Inflammatory macrophage treated with lipopolysaccharide for 1 hour (primary cell): ENCODE results near the gene DNAAF1.

Experiments
- DNase-seq, 2 donors: peaks; one replicate each; pipeline ENCODE4 v3.0.0-alpha.2; 2020 to 2022

DNAAF1 gene

DNA sequence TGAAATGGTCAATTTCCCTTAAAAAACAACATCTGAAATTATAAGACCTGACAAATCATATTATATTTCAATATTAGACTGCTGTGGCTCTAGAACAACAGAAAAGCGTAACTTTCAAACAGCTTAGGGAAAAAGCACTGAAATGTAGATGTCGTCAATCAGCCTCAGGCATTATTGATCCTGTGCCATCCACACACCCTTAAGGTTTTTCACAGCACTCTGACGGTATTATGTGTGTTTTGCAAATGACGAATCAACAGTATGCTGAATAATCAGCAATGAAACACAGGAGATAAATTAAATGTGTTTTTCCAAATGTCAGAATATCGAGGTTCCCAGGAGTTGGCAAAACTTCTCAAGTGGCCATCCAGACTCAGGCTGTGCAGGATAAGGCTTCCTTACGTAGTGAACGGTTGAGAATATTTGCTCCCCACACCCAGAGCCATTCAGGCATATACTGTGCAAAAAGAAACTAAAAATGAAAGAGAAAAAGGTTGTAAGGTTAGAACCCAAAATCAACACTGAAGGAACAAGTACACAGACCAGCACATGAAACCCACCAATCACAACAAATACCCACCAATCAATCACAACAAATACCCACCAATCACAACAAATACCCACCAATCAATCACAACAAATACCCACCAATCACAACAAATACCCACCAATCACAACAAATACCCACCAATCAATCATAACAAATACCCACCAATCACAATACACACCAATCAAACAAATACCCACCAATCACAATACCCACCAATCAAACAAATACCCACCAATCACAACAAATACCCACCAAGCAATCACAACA lies 20.6 kb upstream of the DNAAF1 start:
- no peak for DNase-seq

DNA sequence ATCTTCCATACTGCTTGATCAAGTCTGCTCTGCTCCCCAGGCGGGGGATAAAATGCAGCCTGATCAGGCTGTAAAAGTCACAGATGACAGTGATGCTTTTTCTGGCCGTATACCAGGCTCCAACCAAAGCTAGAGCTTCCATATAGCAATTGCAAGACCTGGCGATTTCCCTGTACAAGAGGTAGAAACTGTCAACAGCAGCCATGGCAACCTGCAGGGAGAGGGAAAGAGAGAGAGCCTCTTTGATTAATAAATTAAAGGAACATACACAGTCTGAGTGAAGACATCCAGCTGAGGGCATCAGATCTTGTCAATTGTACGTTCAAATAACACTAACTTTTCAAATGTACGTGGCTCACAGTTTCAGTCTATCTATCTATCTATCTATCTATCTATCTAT lies 14.0 kb upstream of the DNAAF1 start:
- DNase-seq: no peak

DNA sequence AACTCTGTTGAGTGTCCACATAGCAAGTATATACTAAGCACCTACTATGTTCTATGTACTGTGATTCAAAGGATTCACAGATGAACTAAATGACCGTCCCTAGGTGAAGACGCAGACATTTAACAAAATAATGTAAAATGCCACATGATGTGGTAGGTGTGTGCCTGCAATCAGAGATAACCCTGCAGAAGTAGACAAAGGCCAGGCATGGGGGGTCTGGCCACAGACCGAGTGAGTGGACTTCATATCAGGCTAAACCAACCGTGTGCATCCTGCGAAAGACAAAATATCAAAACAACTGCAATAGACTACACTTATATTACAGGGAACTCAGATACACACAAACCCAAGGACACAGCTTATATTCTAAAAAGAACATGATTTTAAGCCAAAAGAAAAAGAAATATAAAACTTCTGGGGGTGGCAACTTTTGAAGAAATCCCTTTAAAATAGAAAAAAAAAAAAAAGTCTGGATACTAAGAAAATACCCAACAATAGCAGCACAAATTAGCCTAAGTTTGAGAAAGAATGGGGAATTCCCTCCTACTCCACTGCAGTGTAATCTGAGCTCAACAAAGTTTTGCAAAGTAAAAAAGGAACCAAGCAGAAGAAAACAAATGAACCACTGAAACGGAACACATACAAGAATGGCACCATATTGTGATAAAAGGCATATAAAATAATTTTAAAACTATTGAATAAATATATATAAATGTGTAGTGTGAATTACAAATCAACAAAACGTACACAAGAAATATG lies 12.4 kb upstream of the DNAAF1 start:
- peak; percentile 58 to 61 for DNase-seq

DNA sequence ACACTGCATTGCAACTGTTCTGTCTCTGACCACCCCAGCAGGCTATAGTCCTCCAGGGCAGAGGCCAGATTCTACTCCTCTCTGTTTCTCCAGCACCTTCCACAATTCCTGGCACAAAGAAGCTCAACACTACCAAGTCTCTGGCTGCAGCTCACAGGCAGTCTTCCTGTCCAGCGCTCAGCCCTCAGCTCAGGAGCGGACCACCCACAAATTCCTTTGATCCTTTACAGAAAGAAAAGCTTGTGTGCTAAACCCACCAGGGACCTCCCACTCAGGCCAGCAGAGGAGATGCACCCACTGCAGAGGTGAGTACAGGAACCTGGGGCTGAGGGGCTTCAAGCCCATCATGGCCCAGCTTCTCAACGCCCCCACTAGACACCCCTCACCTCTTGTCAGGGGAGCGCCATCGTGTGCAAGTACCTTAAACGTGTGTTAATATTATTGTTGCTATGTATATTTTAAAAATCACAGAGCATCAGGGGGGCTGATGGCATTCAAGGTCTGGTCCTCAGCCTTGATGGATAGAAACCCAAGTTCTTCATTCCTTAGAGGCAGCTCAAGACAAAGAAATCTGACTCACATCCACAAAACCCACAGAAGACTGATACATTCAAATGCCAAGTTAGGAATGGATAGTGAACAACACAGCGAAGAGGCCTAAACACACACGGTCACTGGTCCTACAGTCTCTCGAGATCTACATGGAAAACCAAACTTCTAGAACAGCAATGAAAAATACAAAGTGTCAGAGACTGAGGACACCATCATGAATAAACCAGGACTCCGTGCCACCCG lies 8.6 kb upstream of the DNAAF1 start:
- DNase-seq: no peak

DNA sequence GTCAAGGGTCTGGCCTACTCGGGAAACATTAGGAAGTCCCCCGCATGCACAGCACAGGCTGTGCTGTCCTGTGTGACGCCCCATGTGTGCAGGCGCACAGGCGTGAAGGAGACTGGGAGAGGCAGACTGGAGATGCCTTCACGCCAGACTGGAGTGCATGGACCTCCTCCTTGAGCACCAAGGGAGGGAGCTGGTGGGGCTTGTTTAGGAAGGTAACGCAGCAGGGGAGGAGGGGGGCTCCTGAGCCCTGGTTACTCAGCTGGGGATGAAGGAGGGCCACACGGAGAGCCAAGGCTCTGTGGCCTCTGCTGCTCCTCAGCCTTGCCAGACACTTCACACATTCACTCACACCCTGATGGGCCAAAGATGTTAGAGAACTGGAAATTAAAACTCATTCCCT lies 7.8 kb upstream of the DNAAF1 start:
- DNase-seq: no peak

DNA sequence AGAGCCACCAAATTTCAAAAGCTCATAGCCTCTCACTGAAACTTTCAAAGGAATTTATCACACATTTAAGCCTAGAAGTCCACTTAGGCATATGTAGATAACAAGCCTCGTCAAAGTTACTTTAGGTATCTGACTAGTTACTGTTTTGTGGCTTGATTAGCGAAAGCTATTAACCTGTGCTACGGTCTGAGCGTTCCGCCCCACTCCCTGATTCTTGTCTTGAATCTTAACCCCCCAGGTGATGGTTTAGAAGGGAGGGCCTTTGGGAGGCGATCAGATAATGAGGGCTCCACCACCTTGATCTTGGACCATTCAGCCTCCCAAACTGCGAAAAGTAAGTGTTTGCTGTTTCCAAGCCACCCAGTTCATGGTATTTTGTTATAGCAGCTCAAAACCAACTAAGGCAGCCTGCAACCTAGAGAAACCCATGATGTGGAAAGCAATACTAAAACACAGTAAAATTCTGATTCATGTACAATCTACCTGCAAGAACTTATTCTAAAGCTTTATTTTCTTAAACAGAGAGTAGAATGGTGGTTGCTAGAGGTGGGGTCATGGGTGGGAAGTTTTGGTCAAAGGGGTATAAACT lies 7.2 kb upstream of the DNAAF1 start:
- DNase-seq: no peak

DNA sequence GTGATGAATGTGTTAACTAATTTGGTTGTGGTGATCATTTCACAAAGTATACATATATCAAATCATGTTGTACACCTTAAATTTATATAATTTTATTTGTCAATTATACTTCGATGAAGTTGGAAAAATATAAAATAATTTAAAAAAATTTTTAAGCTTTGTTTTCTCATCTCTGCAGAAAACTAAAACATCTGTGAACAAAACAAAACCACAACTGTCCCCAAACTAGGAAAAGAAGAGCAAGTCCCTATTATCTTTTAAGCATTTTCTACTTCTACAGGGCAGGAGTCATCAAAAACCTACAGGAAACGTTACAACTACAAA lies 6.6 kb upstream of the DNAAF1 start:
- no peak for DNase-seq

DNA sequence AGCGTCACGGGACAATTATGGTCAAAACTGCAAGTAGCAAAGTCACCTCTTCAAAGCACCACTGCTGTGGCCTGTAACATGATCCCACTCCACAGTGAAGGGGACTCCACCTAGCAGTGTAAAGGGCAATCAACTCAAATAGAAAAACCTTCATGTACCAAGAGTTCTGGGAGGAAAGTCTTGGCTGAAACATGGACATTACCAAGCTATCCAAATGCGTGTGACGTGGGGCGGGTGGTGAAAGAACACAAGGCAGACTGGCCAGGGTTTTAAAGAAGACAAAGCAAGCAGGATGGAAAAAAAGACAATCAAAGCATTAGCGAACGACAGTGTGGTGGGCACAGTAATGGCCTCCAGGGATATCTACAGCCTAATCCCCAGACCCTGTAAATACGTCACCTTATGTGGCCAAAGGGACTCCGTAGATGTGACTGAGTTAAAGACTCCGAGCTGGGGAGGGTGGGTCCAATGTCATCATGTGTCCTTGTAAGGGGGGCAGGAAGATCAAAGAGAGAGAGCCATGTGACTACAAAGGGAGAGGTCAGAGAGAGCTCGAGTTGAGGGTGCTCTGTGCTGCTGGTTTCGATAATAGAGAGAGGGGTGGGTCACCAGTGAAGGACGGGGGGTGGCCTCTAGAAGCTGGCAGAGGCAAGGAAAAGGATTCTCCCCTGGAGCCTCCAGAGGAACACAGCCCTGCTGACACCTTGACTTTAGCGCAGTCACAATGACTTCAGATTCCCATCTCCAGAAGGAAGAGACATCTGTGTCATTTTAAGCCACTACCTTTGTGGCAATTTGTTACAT lies 6.1 kb upstream of the DNAAF1 start:
- no peak for DNase-seq

DNA sequence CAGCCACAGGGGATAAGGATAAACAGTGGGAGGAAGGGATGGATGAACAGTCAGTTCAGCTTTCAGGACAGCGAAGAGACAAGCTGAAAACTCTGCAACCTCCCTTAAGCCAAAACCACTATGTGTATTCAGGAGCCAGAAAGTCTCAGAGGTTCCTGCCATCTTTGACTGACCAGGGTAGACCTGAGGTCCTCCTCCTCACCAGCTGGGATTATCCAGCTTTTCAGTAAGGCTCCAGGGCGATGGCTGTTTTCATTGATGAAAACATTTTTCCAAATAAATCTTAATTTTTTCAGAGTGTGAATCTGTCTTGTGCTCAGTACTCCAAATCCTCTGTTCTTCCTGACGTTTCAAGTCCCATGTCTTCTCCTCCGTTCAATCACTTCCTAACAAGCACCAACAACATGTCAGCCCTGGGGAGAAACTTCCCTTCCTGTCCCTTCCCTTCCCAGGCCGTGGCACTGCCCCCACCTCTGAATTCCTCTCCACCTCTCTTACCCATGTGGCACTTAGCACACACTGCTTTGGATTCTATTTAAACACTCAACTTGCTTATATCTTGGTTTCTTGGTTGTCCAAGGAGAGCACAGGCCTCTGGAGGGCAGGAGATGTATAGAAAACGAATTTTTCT lies 5.4 kb upstream of the DNAAF1 start:
- no peak for DNase-seq

DNA sequence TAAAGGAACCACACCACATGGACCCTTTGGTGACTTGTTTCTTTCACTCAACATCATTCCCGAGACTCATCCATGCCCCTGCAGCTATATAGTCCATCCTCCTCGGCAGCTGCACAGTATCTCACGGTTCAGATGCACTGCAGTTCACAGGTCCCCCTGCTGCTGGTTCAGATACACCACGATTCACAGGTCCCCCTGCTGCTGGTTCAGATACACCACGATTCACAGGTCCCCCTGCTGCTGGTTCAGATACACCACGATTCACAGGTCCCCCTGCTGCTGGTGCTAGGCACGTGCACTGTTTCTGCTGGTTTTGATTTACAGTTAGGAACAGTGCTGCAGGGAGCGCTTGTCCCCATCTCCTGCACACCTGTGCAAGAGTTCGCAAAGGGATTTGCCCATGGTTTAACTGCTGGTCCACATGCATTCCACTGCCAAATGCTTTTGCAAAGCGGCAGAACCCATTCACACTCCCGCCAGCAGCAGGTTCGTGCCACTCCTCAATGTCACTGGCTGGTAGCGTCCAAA lies 3.9 kb upstream of the DNAAF1 start:
- DNase-seq: no peak

DNA sequence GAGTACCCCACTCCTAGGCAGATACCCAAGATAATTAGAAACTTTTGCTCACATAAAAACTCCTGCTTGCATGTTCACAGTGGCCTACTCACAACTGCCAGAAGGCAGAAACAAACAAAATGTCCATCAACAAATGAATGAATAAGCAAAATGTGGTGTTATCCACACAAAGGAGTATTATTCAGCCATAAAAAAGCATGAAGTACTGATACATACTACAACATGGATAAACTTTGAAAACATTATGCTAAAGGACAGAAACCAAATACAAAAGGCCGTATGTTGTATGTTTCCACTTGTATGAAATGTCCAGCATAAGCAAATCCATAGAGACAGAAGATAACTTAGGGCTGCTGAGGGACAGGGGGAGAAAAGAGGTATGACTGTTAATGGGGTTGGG lies 2.0 kb upstream of the DNAAF1 start:
- DNase-seq: no peak

DNA sequence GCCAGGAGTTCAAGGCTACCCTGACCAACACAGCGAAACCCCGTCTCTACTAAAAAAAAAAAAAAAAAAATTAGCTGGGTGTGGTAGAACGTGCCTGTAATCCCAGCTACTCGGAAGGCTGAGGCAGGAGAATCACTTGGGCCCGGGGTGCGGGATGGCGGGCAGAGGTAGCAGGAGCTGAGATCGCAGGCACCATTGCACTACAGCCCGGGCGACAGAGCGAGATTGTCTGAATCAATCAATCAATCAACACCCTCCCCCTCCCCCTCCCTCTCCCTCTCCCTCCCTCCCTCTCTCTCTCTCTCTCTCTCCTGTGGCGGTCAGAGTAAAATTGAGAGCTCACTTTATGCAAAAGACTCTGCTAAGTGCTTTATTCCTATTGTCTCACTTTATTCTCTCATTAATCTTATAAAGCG lies 1.3 kb upstream of the DNAAF1 start:
- no peak for DNase-seq

DNA sequence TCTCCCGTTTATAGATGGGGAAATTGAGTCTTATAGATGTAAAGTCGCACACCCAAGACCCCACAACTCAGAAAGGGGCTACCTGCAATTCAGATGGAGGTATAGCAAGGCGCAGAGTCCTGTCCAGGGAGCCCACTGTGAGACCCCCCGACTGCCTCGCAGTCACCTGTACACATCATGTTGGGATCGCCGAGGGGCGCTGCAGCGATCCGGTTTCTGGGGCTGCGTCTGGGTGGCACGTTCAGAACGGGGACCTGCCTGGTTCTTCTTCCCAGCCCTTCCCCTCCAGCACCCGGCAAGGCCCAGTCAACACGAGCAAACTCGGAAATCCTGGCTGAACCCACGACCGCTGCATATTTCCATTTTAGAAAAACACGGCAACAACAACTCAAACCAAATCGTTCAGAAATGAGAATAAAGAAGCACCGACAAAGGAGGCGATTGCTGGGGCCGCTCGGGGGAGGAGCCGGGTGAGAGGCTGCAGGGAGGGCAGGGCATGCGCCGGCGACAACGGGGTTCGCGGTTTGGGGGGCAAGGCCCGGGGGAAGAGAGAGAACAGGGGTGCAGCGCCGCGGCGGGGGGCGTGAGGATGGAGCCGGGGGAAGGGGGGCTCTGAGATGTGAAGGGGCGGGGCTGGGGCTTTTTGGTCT lies 774 bp upstream of the DNAAF1 start:
- peak; percentile 8 to 38 for DNase-seq

DNA sequence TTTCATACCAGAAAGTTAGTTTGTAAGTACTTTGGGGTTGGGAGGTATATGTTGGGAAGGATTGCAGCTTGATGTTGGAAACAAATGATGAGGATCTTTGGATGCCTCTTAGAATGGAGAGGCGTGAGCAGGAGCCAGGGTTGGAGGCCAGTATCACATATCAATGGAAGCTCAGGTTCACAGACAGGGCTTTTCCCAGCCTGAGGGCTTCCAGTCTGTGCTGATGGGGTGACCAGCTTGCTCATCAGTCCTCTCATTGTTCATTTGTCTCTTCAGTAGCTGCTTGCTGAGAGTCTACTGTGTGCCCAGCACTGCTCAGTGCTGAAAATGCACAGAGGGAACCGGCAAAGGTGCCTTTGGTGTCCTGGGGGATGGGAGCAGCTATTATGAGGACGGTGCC lies 5.8 kb downstream of the DNAAF1 start:
- no peak for DNase-seq

DNA sequence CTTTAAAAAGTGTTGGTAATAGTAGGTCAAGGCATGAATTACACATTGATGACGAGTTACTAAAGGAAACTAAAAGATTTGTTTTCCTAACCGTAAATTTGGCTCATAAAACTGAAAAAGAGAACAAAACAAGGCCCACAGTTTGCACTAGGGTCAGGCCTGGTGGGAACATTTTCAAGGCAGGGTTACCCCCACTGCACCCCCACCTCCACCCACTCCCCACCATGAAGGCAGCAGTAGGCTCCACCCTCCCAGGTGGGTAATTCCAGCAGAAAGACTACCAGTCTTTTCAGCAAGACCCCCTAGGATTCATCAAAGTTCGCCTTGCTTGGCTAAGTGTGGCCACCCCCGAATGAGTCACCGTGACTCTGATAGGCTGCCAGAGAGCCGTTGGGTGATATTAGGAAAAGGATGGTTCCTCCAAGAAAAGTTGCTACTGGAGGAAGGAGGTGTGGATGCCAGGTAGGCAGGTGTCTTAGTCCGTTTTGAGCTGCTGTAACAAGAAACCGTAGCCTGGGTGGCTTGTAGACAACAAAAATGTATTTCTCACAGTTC lies 8.6 kb downstream of the DNAAF1 start:
- DNase-seq: no peak

DNA sequence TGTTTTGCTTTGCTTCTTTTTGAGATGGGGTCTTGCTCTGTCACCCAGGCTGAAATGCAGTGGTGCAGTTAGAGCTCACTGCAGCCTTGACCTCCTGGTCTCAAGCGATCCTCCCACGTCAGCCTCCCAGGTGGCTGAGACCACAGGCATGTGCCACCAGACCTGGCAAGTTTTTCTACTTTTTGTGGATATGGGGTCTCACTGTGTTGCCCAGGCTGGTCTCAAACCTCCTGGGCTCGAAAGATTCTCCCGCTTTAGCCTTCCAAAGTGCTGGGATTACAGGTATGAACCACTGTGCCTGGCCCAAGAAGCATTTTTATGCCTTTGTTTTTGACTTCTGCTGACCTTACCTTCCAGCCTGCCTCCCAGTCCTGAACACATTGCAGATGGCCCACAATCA lies 10.1 kb downstream of the DNAAF1 start:
- DNase-seq: no peak

DNA sequence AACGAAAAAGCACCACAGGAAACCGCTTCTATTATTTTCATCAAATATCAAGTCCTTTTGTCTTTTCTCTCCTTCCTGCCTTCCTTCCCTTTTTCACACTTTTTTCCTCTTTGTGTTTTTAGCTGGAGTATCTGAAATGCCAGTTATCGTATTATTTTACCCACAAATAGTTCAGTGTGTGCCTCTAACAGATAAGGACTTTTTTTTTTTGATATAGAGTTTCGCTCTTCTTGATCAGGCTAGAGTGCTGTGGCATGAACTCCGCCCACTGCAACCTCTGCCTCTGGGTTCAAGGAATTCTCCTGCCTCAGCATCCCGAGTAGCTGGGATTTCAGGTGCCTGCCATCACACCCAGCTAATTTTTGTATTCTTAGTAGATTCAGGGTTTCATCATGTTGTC lies 10.7 kb downstream of the DNAAF1 start:
- DNase-seq: no peak

DNA sequence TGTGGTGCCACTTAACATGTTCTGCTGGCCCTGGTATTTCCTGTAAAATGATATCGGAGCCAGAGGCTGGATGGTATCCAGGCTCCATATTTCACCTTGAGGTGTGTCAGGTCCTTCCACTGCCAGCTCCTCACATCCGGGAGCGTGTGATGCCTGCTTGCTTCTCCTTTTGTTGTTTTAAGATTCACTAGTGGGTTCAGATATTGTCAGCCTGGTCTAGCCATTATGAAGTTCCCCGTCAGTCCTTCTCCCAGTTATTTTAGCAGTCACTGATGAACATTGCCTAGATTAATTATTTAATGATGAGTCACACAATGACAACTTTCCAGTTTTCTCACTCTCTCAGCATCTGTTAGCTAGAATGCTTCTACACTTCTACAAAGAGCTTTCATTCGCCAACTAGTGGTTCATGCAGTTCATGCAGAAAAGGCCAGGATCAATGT lies 11.3 kb downstream of the DNAAF1 start:
- DNase-seq: no peak

DNA sequence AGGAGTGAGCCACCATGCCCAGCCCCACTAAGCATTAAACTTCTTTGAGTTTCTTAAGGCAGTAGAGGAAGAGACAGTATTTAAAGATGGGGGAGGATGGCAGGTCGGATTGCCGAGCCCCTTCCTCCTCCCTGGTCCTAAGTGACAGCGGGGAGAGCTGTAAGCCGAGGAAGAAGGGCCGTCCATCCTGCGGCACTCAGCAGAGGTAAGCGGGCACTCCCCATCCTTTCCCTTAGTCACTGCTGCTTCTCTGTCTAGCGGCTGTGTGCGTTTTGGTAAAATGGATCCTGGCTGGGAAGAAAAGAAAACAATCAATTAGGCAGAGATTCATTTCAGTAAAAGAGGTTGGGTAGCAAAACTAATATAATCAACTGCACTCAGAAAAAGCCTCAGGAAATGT lies 13.9 kb downstream of the DNAAF1 start:
- no peak for DNase-seq

DNA sequence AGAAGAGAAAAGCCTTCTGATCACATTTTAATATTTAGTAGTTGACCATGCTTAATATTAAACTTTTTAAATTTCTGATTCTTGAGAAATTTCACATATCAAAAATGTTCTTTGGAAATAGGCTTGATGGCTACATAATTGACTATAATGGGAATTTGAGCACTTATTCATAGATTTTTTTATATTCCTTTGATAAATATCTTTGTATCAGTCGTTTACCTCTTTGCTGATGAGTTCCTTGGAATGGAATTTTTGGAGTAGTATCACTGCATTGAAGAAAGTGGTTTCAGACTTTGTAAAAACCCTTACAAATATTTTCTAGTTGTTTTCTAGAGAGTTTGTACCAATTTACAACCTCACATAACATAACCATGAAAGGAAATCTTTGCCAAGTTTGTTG lies 14.7 kb downstream of the DNAAF1 start:
- no peak for DNase-seq

DNA sequence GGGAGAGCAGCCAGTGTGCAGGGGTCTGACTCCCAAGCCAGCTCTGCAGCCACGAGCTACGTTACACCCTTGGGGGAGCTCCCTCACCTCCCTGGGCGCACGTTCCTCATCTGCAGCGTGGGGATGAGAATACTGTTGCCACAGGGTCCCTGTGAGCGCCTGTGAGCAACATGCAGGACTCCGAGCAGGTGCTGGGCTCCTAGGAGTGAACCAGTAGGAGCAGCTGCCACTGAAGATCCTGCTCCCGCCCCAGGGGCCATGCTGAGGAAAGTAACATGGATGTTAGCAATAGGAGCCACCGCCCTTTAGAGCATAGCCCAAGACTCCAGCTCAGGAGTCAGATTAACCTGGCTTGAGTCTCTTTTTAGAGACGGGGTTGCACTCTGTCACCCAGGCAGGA lies 15.9 kb downstream of the DNAAF1 start:
- DNase-seq: no peak
